CD14-positive monocyte (primary cell): ENCODE results near the gene CKS1B. TPM values are rescaled to one million over a fixed set of nuclear protein-coding genes. Genes with fewer than 3 reads are reported as not detected.

Experiments
- DNase-seq, 3 donors: peaks; one replicate each; pipeline ENCODE4 v3.0.0-alpha.2; 2011 to 2022
- H2AFZ ChIP-seq: 2 replicates; pipeline ENCODE4 v1.6.0; 2012; ENCODE audit warnings: mild to moderate bottlenecking, low read depth, low read length, inconsistent platforms; ENCODE audit not compliant: insufficient read depth, poor library complexity, severe bottlenecking
- H3K27ac ChIP-seq, 2 donors: 1 replicate in 1 of 2; 2 replicates in 1 of 2; pipeline ENCODE4 v1.5.1; 2012 to 2013; ENCODE audit warnings: low read length in 2 of 2, control low read depth in 1 of 2, inconsistent platforms in 1 of 2, low read depth in 1 of 2, mild to moderate bottlenecking in 1 of 2
- H3K27me3 ChIP-seq, 2 donors: one replicate each; pipeline versions ENCODE4 v1.6.0 to v1.6.1; 2011 to 2013; ENCODE audit warnings: low read length in 2 of 2; ENCODE audit not compliant: control insufficient read depth in 2 of 2, insufficient read depth in 2 of 2
- H3K36me3 ChIP-seq, 2 donors: replicated peaks in 1 of 2; 1 replicate in 1 of 2; 2 replicates in 1 of 2; pipeline versions ENCODE4 v1.5.1 to v1.6.1; 2012 to 2013; ENCODE audit warnings: low read length in 2 of 2, control low read depth in 1 of 2, inconsistent platforms in 1 of 2, mild to moderate bottlenecking in 1 of 2; ENCODE audit not compliant: insufficient read depth in 2 of 2, control insufficient read depth in 1 of 2
- H3K4me1 ChIP-seq, 2 donors: 1 replicate in 1 of 2; 2 replicates in 1 of 2; pipeline versions ENCODE4 v1.5.1 to v1.6.1; 2012 to 2013; ENCODE audit warnings: low read length in 2 of 2, control low read depth in 1 of 2, inconsistent platforms in 1 of 2, mild to moderate bottlenecking in 1 of 2, moderate library complexity in 1 of 2; ENCODE audit not compliant: insufficient read depth in 2 of 2, control insufficient read depth in 1 of 2
- H3K4me2 ChIP-seq: replicated peaks from 2 replicates; pipeline ENCODE3; 2012; ENCODE audit warnings: low read length, moderate library complexity, mild to moderate bottlenecking; ENCODE audit not compliant: poor library complexity, severe bottlenecking; ENCODE audit errors: extremely low read depth
- H3K4me3 ChIP-seq, 3 experiments: fragments of 200-600 bp in 1 of 3; sonication (generic) in 1 of 3; replicated peaks in 1 of 3; 1 replicate in 2 of 3; 2 replicates in 1 of 3; pipeline ENCODE4 v1.5.1; 2011 to 2013; ENCODE audit warnings: low read length in 3 of 3, mild to moderate bottlenecking in 3 of 3, control low read depth in 2 of 3, low read depth in 2 of 3, inconsistent platforms in 1 of 3, moderate library complexity in 1 of 3
- H3K79me2 ChIP-seq: 2 replicates; pipeline ENCODE4 v1.6.0; 2012; ENCODE audit warnings: mild to moderate bottlenecking, control low read depth, inconsistent platforms, low read length, moderate library complexity; ENCODE audit not compliant: insufficient read depth
- H3K9ac ChIP-seq: 2 replicates; pipeline ENCODE4 v1.6.0; 2017; ENCODE audit warnings: low read length, mild to moderate bottlenecking; ENCODE audit not compliant: insufficient read depth, poor library complexity, severe bottlenecking
- H3K9me3 ChIP-seq, 2 donors: replicated peaks in 1 of 2; 1 replicate in 1 of 2; 2 replicates in 1 of 2; pipeline versions ENCODE4 v1.5.1 to v1.6.1; 2012 to 2013; ENCODE audit warnings: low read length in 2 of 2, control low read depth in 1 of 2; ENCODE audit not compliant: control insufficient read depth in 1 of 2, insufficient read depth in 1 of 2
- H4K20me1 ChIP-seq: 2 replicates; pipeline ENCODE4 v1.6.0; 2012; ENCODE audit warnings: mild to moderate bottlenecking, low read length, control low read depth, moderate library complexity; ENCODE audit not compliant: insufficient read depth
- H3K27ac Mint-ChIP-seq, 7 donors: one replicate each; pipeline ENCODE4 v1.8.0; 2020; ENCODE audit warnings: mild to moderate bottlenecking in 7 of 7, mixed read lengths in 7 of 7, moderate library complexity in 6 of 7, inconsistent platforms in 2 of 7
- H3K27me3 Mint-ChIP-seq, 3 donors: one replicate each; pipeline ENCODE4 v1.8.0; 2021 to 2022; ENCODE audit warnings: low read depth in 3 of 3, mild to moderate bottlenecking in 3 of 3, mixed read lengths in 3 of 3, moderate library complexity in 3 of 3, inconsistent platforms in 1 of 3
- H3K36me3 Mint-ChIP-seq, 2 donors: one replicate each; pipeline ENCODE4 v1.8.0; 2020; ENCODE audit warnings: mixed read lengths in 2 of 2, inconsistent platforms in 1 of 2, mild to moderate bottlenecking in 1 of 2
- H3K4me1 Mint-ChIP-seq: one replicate; pipeline ENCODE4 v1.8.0; 2020; ENCODE audit warnings: mild to moderate bottlenecking, mixed read lengths
- H3K4me3 Mint-ChIP-seq, 2 donors: one replicate each; pipeline ENCODE4 v1.8.0; 2020; ENCODE audit warnings: mild to moderate bottlenecking in 2 of 2, mixed read lengths in 2 of 2, moderate library complexity in 1 of 2
- H3K9me3 Mint-ChIP-seq, 7 donors: one replicate each; pipeline ENCODE4 v1.8.0; 2020 to 2022; ENCODE audit warnings: mixed read lengths in 7 of 7, mild to moderate bottlenecking in 6 of 7, moderate library complexity in 6 of 7, inconsistent platforms in 2 of 7
- CTCF ChIP-seq: fragments of 200-600 bp; IDR thresholded peaks from one replicate; pipeline ENCODE4 v1.8.0; 2022; ENCODE audit warnings: antibody characterized with exemption, mild to moderate bottlenecking
- WGBS: methylation state at CpG from one replicate; pipeline ENCODE4 v1.1.5; 2013; ENCODE audit warnings: missing lambda C conversion rate; ENCODE audit not compliant: insufficient coverage; 5-methylcytosine and 5-hydroxymethylcytosine counted together
- intact Hi-C, 2 donors: fragments of 100-400 bp; cut with micrococcal nuclease; formaldehyde crosslinking; loops; one replicate each; pipeline versions ENCODE4 v1.15.0 to v1.15.1; 2023
- polyA plus RNA-seq, 3 donors: library from polyadenylated mRNA; depleted of rRNA in 1 of 3; unstranded in 2 of 3; stranded (reverse) in 1 of 3; fragments of 300-500 nt in 2 of 3; fragments of >200 nt in 1 of 3; fragmentation: Illumina TruSeq in 2 of 3; gene quantifications; 1 replicate in 2 of 3; 2 replicates in 1 of 3; pipeline ENCODE4 v1.2.3, GENCODE V29; 2012 to 2021

The CKS1B gene
- polyA plus RNA-seq, 3 donors: 9.4 to 22.6 (median 18.0) TPM

GRCh38 chr1:155022136-155022926 is 47.9 kb downstream of the CKS1B start:
- Histone ChIP-seq H3K9ac (no peak overlapping the region), H3K36me3 (peaks cover 11 to 13% of the 10 kb centered on the region in 2 donors), H3K27me3 (no peaks in the 10 kb centered on the region), H2AFZ (no peak overlapping the region), H3K27ac (peak overlapping the region in 1 of 2 donors; percentile 20), H3K4me1 (peaks cover 17 to 25% of the 10 kb centered on the region in 2 donors), H3K9me3 (no peaks in the 10 kb centered on the region), H3K4me3 (no peak overlapping the region), H3K4me2 (no peak overlapping the region), H4K20me1 (peaks cover 46% of the 10 kb centered on the region), H3K79me2 (peaks cover 7% of the 10 kb centered on the region)
- Mint-ChIP-seq H3K9me3 (peaks cover 0 to 2% (median 0%) of the 10 kb centered on the region in 7 donors), H3K4me1 (peaks cover 46% of the 10 kb centered on the region), H3K36me3 (peaks cover 13 to 22% of the 10 kb centered on the region in 2 donors), H3K4me3 (no peak overlapping the region), H3K27me3 (peaks cover 0 to 9% (median 5%) of the 10 kb centered on the region in 3 donors), H3K27ac (peak overlapping the region in 2 of 7 donors; percentile 70 to 78)
- no peak for DNase-seq
- WGBS: 96% methylated on average over 5 of the region's 8 CpGs
- TF ChIP-seq CTCF: no peak
- intact Hi-C loops: no loop called here

- no peak overlapping the region for H3K4me3 ChIP-seq
- peaks cover 11 to 19% of the 10 kb centered on the region in 2 donors for H3K4me1 ChIP-seq
- no peak for DNase-seq
- H3K9ac ChIP-seq: no peak overlapping the region
- H3K79me2 ChIP-seq: peaks cover 2% of the 10 kb centered on the region
- Mint-ChIP-seq H3K27me3 (peaks cover 0 to 9% (median 5%) of the 10 kb centered on the region in 3 donors), H3K4me1 (peaks cover 42% of the 10 kb centered on the region), H3K36me3 (peaks cover 13 to 20% of the 10 kb centered on the region in 2 donors), H3K9me3 (peaks cover 0 to 2% (median 0%) of the 10 kb centered on the region in 7 donors), H3K4me3 (no peak overlapping the region), H3K27ac (peak overlapping the region in 2 of 7 donors; percentile 70 to 78)
- 44% methylated on average over 4 of the region's 4 CpGs for WGBS
- no peaks in the 10 kb centered on the region for H3K27me3 ChIP-seq
- H3K4me2 ChIP-seq: no peak overlapping the region
- no peak for TF ChIP-seq CTCF
- no peaks in the 10 kb centered on the region for H3K9me3 ChIP-seq
- peak overlapping the region in 1 of 2 donors; percentile 20 for H3K27ac ChIP-seq
- peaks cover 11 to 13% of the 10 kb centered on the region in 2 donors for H3K36me3 ChIP-seq
- H2AFZ ChIP-seq: no peak overlapping the region
- peaks cover 40% of the 10 kb centered on the region for H4K20me1 ChIP-seq
- intact Hi-C loops: no loop called here
Observed at GRCh38 chr1:155022927-155023236, 48.4 kb downstream of the CKS1B start.
